ENCODE results near the gene PLEKHA4.
"Not testable (repeated sequence)": the region's sequence is repeated elsewhere in the genome, so short reads cannot be mapped to it uniquely, and the experiment has no call there.

PLEKHA4 gene

DNA sequence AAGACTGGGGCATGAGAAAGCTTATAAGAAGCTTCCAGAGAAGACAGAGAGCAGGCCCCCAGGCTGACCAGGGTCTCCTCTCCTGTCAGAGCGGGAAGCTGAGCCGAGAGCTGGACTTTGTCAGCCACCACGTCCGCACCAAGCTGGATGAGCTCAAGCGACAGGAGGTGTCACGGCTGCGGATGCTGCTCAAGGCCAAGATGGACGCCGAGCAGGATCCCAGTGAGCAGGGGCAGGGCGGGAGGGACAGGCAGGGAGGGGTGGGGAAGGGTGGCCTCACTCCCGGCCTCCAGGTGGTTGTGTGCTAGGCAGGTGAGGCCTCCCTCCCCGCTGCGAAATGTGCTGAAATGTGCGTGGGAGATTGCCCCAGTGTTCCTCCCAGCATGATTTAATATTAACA, 37.2 kb upstream of the PLEKHA4 start:
- Histone ChIP-seq H3K9ac (ENCODE audit: low read depth in 1 of 2, low read length in 2 of 2) (no peak overlapping the region), H3K4me1 (ENCODE audit: control insufficient read depth in 2 of 2, insufficient read depth in 2 of 2, low read length in 2 of 2) (peaks cover 5 to 8% of the 10 kb centered on the region in 2 donors), H3K27ac (ENCODE audit: low read depth in 2 of 2, low read length in 2 of 2) (no peak overlapping the region), H3K36me3 (ENCODE audit: control insufficient read depth in 2 of 2, insufficient read depth in 2 of 2, low read length in 2 of 2) (peaks cover 17 to 32% of the 10 kb centered on the region in 2 donors), H3K9me3 (ENCODE audit: control insufficient read depth in 2 of 2, low read length in 2 of 2) (no peaks in the 10 kb centered on the region), H3K27me3 (ENCODE audit: control insufficient read depth in 2 of 2, insufficient read depth in 2 of 2, low read length in 2 of 2) (no peaks in the 10 kb centered on the region), H3K4me3 (ENCODE audit: low read length in 2 of 2) (no peak overlapping the region)

DNA sequence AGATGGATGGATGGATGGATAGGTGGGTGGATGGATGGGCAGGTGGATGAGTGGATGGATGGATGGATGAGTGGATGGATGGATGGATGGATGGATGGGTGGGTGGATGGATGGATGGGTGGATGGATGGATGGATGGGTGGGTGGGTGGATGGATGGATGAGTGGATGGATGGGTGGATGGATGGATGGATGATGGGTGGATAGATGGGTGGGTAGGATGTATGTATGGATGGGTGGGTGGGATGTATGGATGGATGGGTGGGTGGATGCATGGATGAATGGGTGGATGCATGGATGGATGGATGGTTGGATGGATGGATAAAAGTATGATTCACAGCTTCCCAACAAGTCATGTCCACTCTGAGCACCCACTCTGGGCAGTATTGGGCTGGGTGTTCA, 35.4 kb upstream of the PLEKHA4 start:
- not testable (repeated sequence) for H3K9ac ChIP-seq (ENCODE audit: low read depth in 1 of 2, low read length in 2 of 2); H3K9me3 ChIP-seq (ENCODE audit: control insufficient read depth in 2 of 2, low read length in 2 of 2); H3K4me3 ChIP-seq (ENCODE audit: low read length in 2 of 2); H3K27ac ChIP-seq (ENCODE audit: low read depth in 2 of 2, low read length in 2 of 2); H3K4me1 ChIP-seq (ENCODE audit: control insufficient read depth in 2 of 2, insufficient read depth in 2 of 2, low read length in 2 of 2); H3K27me3 ChIP-seq (ENCODE audit: control insufficient read depth in 2 of 2, insufficient read depth in 2 of 2, low read length in 2 of 2)
- peaks cover 12 to 25% of the 10 kb centered on the region in 2 donors for H3K36me3 ChIP-seq (ENCODE audit: control insufficient read depth in 2 of 2, insufficient read depth in 2 of 2, low read length in 2 of 2)

DNA sequence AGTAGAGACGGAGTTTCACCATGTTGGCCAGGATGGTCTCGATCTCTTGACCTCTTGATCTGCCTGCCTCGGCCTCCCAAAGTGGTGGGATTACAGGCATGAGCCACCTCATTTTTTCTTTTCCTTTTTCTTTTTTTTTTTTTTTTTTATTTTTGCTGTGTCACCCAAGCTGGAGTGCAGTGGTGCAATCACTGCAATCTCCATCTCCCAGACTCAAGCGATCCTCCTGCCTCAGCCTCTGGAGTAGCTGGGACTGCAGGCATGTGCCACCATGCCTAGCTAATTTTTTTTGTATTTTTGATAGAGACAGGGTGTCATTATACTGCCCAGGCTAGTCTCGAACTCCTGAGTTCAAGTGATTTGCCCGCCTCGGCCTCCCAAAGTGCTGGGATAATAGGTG, 33.9 kb upstream of the PLEKHA4 start:
- peaks cover 8 to 17% of the 10 kb centered on the region in 2 donors for H3K36me3 ChIP-seq (ENCODE audit: control insufficient read depth in 2 of 2, insufficient read depth in 2 of 2, low read length in 2 of 2)
- not testable (repeated sequence) for H3K4me3 ChIP-seq (ENCODE audit: low read length in 2 of 2); H3K27ac ChIP-seq (ENCODE audit: low read depth in 2 of 2, low read length in 2 of 2); H3K27me3 ChIP-seq (ENCODE audit: control insufficient read depth in 2 of 2, insufficient read depth in 2 of 2, low read length in 2 of 2); H3K9ac ChIP-seq (ENCODE audit: low read depth in 1 of 2, low read length in 2 of 2); H3K9me3 ChIP-seq (ENCODE audit: control insufficient read depth in 2 of 2, low read length in 2 of 2); H3K4me1 ChIP-seq (ENCODE audit: control insufficient read depth in 2 of 2, insufficient read depth in 2 of 2, low read length in 2 of 2)

DNA sequence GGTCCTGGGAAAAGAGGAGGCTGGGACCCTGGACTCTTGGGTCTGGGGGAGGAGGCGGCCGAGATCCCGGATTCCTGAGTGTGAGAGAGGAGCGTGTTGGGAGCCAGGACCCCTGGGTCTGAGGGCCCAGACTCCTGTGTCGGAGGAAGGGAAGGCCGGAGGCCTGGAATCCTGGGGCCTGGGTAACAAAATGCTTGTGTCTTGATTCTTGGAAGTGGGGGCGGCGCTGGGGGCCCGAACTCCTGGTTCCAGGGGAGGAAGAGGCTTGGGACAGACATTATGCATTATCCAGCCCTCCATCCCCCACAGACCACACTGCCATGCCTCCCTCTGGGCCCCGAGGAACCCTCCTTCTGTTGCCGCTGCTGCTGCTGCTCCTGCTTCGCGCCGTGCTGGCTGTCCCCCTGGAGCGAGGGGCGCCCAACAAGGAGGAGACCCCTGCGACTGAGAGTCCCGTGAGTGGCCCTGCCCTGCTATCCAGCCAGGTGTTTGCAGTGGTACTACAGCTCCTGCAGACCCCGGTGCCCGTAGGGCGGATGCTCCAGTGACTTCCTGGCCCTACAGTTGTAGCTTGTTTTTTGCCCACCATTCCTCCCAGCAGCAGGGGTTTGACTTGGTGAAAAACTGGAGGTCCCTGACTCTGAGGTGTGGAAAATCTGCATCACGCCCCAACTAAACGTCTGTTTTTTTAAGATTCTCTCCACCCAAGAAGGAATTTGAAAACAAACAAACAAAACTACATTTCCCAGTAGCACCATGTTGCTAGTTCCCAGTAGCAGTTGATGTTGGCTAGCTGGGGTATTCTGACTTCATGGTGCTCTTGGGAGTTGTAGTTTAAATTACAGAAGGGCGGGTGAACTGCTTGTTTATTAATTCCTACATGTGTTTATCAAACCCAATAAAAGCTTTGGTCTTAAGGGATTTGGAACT, 32.3 kb upstream of the PLEKHA4 start:
- peak overlapping the region; percentile 89 to 94 for H3K9ac ChIP-seq (ENCODE audit: low read depth in 1 of 2, low read length in 2 of 2)
- peaks cover 8 to 15% of the 10 kb centered on the region in 2 donors for H3K36me3 ChIP-seq (ENCODE audit: control insufficient read depth in 2 of 2, insufficient read depth in 2 of 2, low read length in 2 of 2)
- H3K4me1 ChIP-seq (ENCODE audit: control insufficient read depth in 2 of 2, insufficient read depth in 2 of 2, low read length in 2 of 2): peaks cover 6 to 9% of the 10 kb centered on the region in 2 donors
- H3K9me3 ChIP-seq (ENCODE audit: control insufficient read depth in 2 of 2, low read length in 2 of 2): no peaks in the 10 kb centered on the region
- H3K27me3 ChIP-seq (ENCODE audit: control insufficient read depth in 2 of 2, insufficient read depth in 2 of 2, low read length in 2 of 2): no peaks in the 10 kb centered on the region
- peak overlapping the region; percentile 93 to 95 for H3K4me3 ChIP-seq (ENCODE audit: low read length in 2 of 2)
- H3K27ac ChIP-seq (ENCODE audit: low read depth in 2 of 2, low read length in 2 of 2): peak overlapping the region; percentile 83 to 88

DNA sequence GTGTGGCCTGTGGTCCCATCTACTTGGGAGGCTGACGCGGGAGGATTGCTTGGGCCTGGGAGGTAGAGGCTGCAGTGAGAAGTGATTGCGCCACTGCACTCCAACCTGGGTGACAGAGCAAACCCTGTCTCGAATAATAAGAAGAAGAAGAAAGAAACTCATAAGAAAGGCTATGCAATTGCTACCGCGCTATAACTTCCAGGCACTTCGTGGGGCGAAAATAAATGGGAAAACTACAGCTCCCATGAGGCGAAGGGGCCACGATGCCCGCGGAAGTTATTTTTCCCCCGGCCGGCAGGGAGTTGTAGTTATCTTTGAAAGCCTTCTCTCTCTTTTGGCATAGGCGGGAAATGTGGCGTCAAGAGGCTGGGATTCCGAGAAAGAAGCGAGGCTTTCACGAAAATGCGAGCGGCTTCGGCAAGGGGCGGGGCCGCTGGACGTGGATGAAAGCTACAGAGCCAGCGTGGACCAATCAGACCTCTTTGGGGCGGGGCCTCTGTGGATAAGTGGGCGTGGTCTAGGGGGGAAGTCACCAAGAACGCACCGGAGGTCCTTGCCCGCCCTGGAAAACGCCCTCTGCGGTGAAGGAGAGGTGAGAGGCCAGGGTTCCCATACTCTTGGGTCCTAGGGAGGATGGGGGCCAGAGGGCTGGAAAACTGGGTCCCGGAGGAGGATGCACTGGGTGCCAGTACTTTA, 31.5 kb upstream of the PLEKHA4 start, which contains the start of gene NUCB1:
Gene NUCB1 (plus strand): TSS at position 532 of the 696 bp plus-strand sequence. CDS start 485 bp downstream, outside the sequence.
- Histone ChIP-seq H3K27me3 (ENCODE audit: control insufficient read depth in 2 of 2, insufficient read depth in 2 of 2, low read length in 2 of 2) (no peaks in the 10 kb centered on the region), H3K9me3 (ENCODE audit: control insufficient read depth in 2 of 2, low read length in 2 of 2) (no peaks in the 10 kb centered on the region), H3K4me3 (ENCODE audit: low read length in 2 of 2) (peak within 1 kb of the TSS; percentile 93 to 95), H3K36me3 (ENCODE audit: control insufficient read depth in 2 of 2, insufficient read depth in 2 of 2, low read length in 2 of 2) (peaks cover 5 to 8% of the 10 kb centered on the region in 2 donors), H3K9ac (ENCODE audit: low read depth in 1 of 2, low read length in 2 of 2) (peak within 1 kb of the TSS; percentile 89 to 94), H3K4me1 (ENCODE audit: control insufficient read depth in 2 of 2, insufficient read depth in 2 of 2, low read length in 2 of 2) (peaks cover 6 to 9% of the 10 kb centered on the region in 2 donors), H3K27ac (ENCODE audit: low read depth in 2 of 2, low read length in 2 of 2) (peak within 1 kb of the TSS; percentile 83 to 88)

DNA sequence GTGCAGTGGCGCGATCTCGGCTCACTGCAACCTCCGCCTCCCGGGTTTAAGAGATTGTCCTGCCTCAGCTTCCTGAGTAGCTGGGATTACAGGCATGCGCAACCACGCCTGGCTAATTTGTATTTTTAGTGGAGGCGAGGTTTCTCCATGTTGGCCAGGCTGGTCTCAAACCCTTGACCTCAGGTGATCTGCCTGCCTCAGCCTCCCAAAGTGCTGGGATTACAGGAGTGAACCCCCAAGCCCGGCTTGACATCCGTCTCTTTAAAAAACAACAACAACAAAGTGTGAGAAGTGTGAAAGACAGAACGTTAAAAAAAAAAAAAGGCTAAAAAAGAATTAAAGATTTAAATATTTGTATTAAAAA, 31.0 kb upstream of the PLEKHA4 start:
- H3K36me3 ChIP-seq (ENCODE audit: control insufficient read depth in 2 of 2, insufficient read depth in 2 of 2, low read length in 2 of 2); H3K27ac ChIP-seq (ENCODE audit: low read depth in 2 of 2, low read length in 2 of 2); H3K9ac ChIP-seq (ENCODE audit: low read depth in 1 of 2, low read length in 2 of 2); H3K27me3 ChIP-seq (ENCODE audit: control insufficient read depth in 2 of 2, insufficient read depth in 2 of 2, low read length in 2 of 2); H3K4me1 ChIP-seq (ENCODE audit: control insufficient read depth in 2 of 2, insufficient read depth in 2 of 2, low read length in 2 of 2); H3K9me3 ChIP-seq (ENCODE audit: control insufficient read depth in 2 of 2, low read length in 2 of 2): not testable (repeated sequence)
- H3K4me3 ChIP-seq (ENCODE audit: low read length in 2 of 2): peak overlapping the region in 1 of 2 donors; percentile 95

DNA sequence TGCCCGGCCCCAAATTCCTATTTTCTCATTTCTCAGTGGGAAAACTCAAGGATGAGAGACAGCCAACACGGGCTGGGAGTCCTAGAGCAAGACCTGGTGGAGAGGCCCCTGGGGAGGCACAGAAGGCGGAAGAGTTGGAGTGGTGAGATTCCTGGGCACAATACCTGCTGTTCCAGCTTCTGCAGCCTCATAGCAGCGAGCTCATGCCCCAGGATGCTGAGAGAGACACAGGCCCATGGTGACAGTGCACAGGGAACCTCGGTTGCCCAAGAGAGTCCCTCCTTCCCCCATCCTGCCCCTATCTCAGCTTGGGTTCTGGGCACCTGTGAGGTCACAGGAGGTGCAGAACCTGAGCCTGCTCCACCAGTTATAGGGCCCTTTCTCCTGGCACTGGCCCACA, 28.8 kb upstream of the PLEKHA4 start:
- no peak overlapping the region for H3K9ac ChIP-seq (ENCODE audit: low read depth in 1 of 2, low read length in 2 of 2)
- H3K9me3 ChIP-seq (ENCODE audit: control insufficient read depth in 2 of 2, low read length in 2 of 2): no peaks in the 10 kb centered on the region
- no peak overlapping the region for H3K27ac ChIP-seq (ENCODE audit: low read depth in 2 of 2, low read length in 2 of 2)
- H3K4me3 ChIP-seq (ENCODE audit: low read length in 2 of 2): no peak overlapping the region
- peaks cover 6 to 9% of the 10 kb centered on the region in 2 donors for H3K4me1 ChIP-seq (ENCODE audit: control insufficient read depth in 2 of 2, insufficient read depth in 2 of 2, low read length in 2 of 2)
- H3K27me3 ChIP-seq (ENCODE audit: control insufficient read depth in 2 of 2, insufficient read depth in 2 of 2, low read length in 2 of 2): no peaks in the 10 kb centered on the region
- no peaks in the 10 kb centered on the region for H3K36me3 ChIP-seq (ENCODE audit: control insufficient read depth in 2 of 2, insufficient read depth in 2 of 2, low read length in 2 of 2)

DNA sequence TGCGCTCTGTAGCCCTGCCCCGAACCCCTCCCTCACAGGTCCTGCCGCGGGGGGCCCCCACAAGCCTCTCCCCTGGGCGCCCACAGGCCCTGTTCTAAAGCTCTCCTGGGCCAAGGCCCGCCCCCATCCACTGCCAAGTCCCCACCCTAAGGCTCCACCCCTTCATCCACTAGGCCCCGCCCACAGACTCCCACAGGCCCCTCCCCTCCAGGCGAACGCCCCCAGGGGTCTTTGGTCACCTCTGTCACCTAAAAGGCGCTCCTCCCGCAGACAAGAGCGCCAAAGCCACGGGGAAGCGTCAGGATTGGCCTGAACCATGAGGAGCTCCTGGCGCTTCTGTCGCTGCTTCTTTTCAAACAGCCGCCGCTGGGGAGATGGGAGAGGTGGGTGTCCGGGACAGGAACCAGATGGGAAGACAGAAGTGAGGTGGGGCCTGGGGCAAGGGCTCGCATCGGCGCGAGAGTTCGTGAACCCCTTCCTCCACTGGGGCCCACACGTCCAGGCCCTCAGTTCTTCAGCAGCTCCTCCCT, 27.8 kb upstream of the PLEKHA4 start:
- no peaks in the 10 kb centered on the region for H3K9me3 ChIP-seq (ENCODE audit: control insufficient read depth in 2 of 2, low read length in 2 of 2)
- H3K4me3 ChIP-seq (ENCODE audit: low read length in 2 of 2): peak overlapping the region; percentile 23 to 38
- no peaks in the 10 kb centered on the region for H3K27me3 ChIP-seq (ENCODE audit: control insufficient read depth in 2 of 2, insufficient read depth in 2 of 2, low read length in 2 of 2)
- no peaks in the 10 kb centered on the region for H3K36me3 ChIP-seq (ENCODE audit: control insufficient read depth in 2 of 2, insufficient read depth in 2 of 2, low read length in 2 of 2)
- H3K9ac ChIP-seq (ENCODE audit: low read depth in 1 of 2, low read length in 2 of 2): no peak overlapping the region
- H3K4me1 ChIP-seq (ENCODE audit: control insufficient read depth in 2 of 2, insufficient read depth in 2 of 2, low read length in 2 of 2): peaks cover 9 to 10% of the 10 kb centered on the region in 2 donors
- no peak overlapping the region for H3K27ac ChIP-seq (ENCODE audit: low read depth in 2 of 2, low read length in 2 of 2)

DNA sequence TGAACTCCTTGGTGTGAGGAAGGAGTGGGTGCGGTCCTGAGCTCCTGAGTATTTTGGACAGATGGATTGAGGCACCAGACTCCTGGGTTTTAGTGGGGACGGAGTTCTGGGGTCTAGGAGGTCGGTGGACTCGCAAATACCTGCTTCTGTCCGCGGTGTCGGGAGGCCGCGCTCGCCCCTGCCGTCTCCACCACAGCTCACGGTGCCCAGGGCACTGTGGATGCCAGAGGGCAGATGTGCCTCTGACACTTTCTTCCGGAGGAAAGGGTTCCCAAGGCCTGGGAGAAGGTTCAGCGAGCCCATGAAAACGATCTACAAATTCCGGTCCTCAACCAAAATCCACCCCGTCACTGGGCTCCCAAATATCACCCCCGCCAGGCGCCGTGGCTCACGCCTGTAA, 26.8 kb upstream of the PLEKHA4 start:
- Histone ChIP-seq H3K9me3 (ENCODE audit: control insufficient read depth in 2 of 2, low read length in 2 of 2) (no peaks in the 10 kb centered on the region), H3K4me3 (ENCODE audit: low read length in 2 of 2) (no peak overlapping the region), H3K9ac (ENCODE audit: low read depth in 1 of 2, low read length in 2 of 2) (no peak overlapping the region), H3K27ac (ENCODE audit: low read depth in 2 of 2, low read length in 2 of 2) (no peak overlapping the region), H3K36me3 (ENCODE audit: control insufficient read depth in 2 of 2, insufficient read depth in 2 of 2, low read length in 2 of 2) (no peaks in the 10 kb centered on the region), H3K4me1 (ENCODE audit: control insufficient read depth in 2 of 2, insufficient read depth in 2 of 2, low read length in 2 of 2) (peaks cover 2 to 4% of the 10 kb centered on the region in 2 donors), H3K27me3 (ENCODE audit: control insufficient read depth in 2 of 2, insufficient read depth in 2 of 2, low read length in 2 of 2) (no peaks in the 10 kb centered on the region)

DNA sequence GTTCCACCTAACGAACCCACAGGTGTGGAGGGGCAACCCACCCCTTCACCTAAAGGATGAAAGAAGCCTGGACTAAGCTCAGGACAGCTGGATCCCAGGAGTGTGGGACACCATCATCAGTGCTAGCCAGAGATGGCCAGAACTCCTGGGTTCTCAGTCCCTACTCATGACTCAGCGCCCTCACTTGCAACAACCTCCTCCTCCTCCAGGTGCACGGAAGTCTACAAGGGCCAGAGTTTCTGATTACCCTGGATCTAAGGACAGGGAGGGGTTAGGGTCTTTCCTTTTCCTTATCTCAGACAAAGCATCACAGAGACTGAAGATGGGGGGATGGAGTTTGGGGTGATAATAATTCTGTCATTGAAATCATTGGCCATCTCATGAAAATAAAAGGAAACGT, 22.1 kb upstream of the PLEKHA4 start:
- no peak overlapping the region for H3K4me3 ChIP-seq (ENCODE audit: low read length in 2 of 2)
- no peaks in the 10 kb centered on the region for H3K9me3 ChIP-seq (ENCODE audit: control insufficient read depth in 2 of 2, low read length in 2 of 2)
- no peaks in the 10 kb centered on the region for H3K36me3 ChIP-seq (ENCODE audit: control insufficient read depth in 2 of 2, insufficient read depth in 2 of 2, low read length in 2 of 2)
- peaks cover 2 to 4% of the 10 kb centered on the region in 2 donors for H3K4me1 ChIP-seq (ENCODE audit: control insufficient read depth in 2 of 2, insufficient read depth in 2 of 2, low read length in 2 of 2)
- H3K27me3 ChIP-seq (ENCODE audit: control insufficient read depth in 2 of 2, insufficient read depth in 2 of 2, low read length in 2 of 2): no peaks in the 10 kb centered on the region
- H3K27ac ChIP-seq (ENCODE audit: low read depth in 2 of 2, low read length in 2 of 2): no peak overlapping the region
- no peak overlapping the region for H3K9ac ChIP-seq (ENCODE audit: low read depth in 1 of 2, low read length in 2 of 2)
